GM19468 (cell line): ENCODE results near the gene MDGA2.
"Not testable (repeated sequence)": the region's sequence is repeated elsewhere in the genome, so short reads cannot be mapped to it uniquely, and the experiment has no call there.

ENCODE experiments used
- ATAC-seq: cut with Tn5 transposase; IDR thresholded peaks from one replicate; pipeline ENCODE4 v1.9.1; 2021; ENCODE audit warnings: mild to moderate bottlenecking, moderate library complexity, moderate number of reproducible peaks; ENCODE audit not compliant: unreplicated experiment; ENCODE audit errors: extremely low read depth

Gene MDGA2

GRCh38 chr14:47626151-47627035 lies 49.0 kb downstream of the MDGA2 start:
- ATAC-seq: no peak

- ATAC-seq: not testable (repeated sequence)
Measured at GRCh38 chr14:47624126-47624525, 51.3 kb downstream of the MDGA2 start.

- ATAC-seq: no peak
Measured at GRCh38 chr14:47619392-47619791, 56.0 kb downstream of the MDGA2 start.

- no peak for ATAC-seq
Measured at GRCh38 chr14:47606566-47606965, 68.8 kb downstream of the MDGA2 start.

GRCh38 chr14:47596860-47597259 lies 78.5 kb downstream of the MDGA2 start:
- ATAC-seq: peak; percentile 22

- peak; percentile 78 for ATAC-seq
Measured at GRCh38 chr14:47596232-47596631, 79.2 kb downstream of the MDGA2 start.

GRCh38 chr14:47595552-47595951 lies 79.9 kb downstream of the MDGA2 start:
- no peak for ATAC-seq

- no peak for ATAC-seq
Measured at GRCh38 chr14:47590767-47591495, 84.5 kb downstream of the MDGA2 start.

- no peak for ATAC-seq
Measured at GRCh38 chr14:47585447-47585846, 90.0 kb downstream of the MDGA2 start.

GRCh38 chr14:47567273-47567672 lies 108.1 kb downstream of the MDGA2 start:
- no peak for ATAC-seq

GRCh38 chr14:47557894-47558293 lies 117.5 kb downstream of the MDGA2 start:
- no peak for ATAC-seq

- ATAC-seq: no peak
Measured at GRCh38 chr14:47555333-47555732, 120.1 kb downstream of the MDGA2 start.

- no peak for ATAC-seq
Measured at GRCh38 chr14:47549886-47550285, 125.5 kb downstream of the MDGA2 start.

GRCh38 chr14:47543459-47543858 lies 131.9 kb downstream of the MDGA2 start:
- ATAC-seq: no peak

- no peak for ATAC-seq
Measured at GRCh38 chr14:47541662-47542061, 133.7 kb downstream of the MDGA2 start.

- ATAC-seq: no peak
Measured at GRCh38 chr14:47539031-47539461, 136.4 kb downstream of the MDGA2 start.

GRCh38 chr14:47536341-47536740 lies 139.1 kb downstream of the MDGA2 start:
- ATAC-seq: no peak

- no peak for ATAC-seq
Measured at GRCh38 chr14:47526591-47527244, 148.7 kb downstream of the MDGA2 start.

GRCh38 chr14:47524524-47524923 lies 150.9 kb downstream of the MDGA2 start:
- no peak for ATAC-seq

GRCh38 chr14:47520382-47520781 lies 155.0 kb downstream of the MDGA2 start:
- ATAC-seq: no peak

- ATAC-seq: no peak
Measured at GRCh38 chr14:47511829-47512228, 163.6 kb downstream of the MDGA2 start.
